Nephron (organoid): ENCODE data around the gene GRIK2.
A peak's percentile ranks its signal among the peaks of the same experiment; 100 is the strongest.

ENCODE experiments used
- H3K27ac Mint-ChIP-seq, 3 experiments: 2 replicates each; pipeline ENCODE4 v1.8.0; 2020; ENCODE audit warnings: mixed read lengths in 3 of 3, mild to moderate bottlenecking in 2 of 3, moderate library complexity in 1 of 3
- H3K27me3 Mint-ChIP-seq: 2 replicates; pipeline ENCODE4 v1.8.0; 2021; ENCODE audit warnings: low read depth, mild to moderate bottlenecking, moderate library complexity, mixed read lengths
- H3K36me3 Mint-ChIP-seq: 2 replicates; pipeline ENCODE4 v1.8.0; 2020; ENCODE audit warnings: low read depth, mixed read lengths
- H3K4me1 Mint-ChIP-seq: 2 replicates; pipeline ENCODE4 v1.8.0; 2020; ENCODE audit warnings: mixed read lengths
- H3K4me3 Mint-ChIP-seq, 3 experiments: 2 replicates each; pipeline ENCODE4 v1.8.0; 2020; ENCODE audit warnings: mild to moderate bottlenecking in 3 of 3, mixed read lengths in 3 of 3, moderate library complexity in 2 of 3
- H3K9me3 Mint-ChIP-seq: 2 replicates; pipeline ENCODE4 v1.8.0; 2020; ENCODE audit warnings: mixed read lengths
- TF ChIP-seq, protein P1 (sequence below), 3 experiments: fragments of 200-600 bp; sonication (generic); IDR thresholded peaks; one replicate each; pipeline ENCODE4 v1.5.0; 2021; ENCODE audit warnings: antibody characterized with exemption in 3 of 3; ENCODE audit not compliant: unreplicated experiment in 3 of 3

Gene GRIK2

DNA sequence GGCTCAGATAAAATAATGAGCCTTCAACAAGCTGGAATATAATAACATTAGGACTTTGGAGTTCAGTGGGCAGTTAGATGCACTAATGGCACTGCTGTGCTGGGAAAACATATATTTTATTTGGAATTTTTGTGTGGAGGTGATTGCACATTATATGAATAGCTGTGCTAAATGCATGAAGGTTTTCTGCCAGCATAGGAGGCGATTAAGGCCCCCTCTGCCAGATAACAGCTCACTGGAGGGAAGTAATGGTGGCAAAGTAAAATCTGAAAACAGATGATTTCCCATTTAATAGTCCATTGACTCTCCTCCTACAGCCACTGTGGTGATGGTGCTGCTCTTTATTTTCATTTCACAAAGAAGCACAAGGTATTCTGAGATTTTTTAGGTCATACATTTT is 326.0 kb downstream of the GRIK2 start:
- TF ChIP-seq, protein P1, sequence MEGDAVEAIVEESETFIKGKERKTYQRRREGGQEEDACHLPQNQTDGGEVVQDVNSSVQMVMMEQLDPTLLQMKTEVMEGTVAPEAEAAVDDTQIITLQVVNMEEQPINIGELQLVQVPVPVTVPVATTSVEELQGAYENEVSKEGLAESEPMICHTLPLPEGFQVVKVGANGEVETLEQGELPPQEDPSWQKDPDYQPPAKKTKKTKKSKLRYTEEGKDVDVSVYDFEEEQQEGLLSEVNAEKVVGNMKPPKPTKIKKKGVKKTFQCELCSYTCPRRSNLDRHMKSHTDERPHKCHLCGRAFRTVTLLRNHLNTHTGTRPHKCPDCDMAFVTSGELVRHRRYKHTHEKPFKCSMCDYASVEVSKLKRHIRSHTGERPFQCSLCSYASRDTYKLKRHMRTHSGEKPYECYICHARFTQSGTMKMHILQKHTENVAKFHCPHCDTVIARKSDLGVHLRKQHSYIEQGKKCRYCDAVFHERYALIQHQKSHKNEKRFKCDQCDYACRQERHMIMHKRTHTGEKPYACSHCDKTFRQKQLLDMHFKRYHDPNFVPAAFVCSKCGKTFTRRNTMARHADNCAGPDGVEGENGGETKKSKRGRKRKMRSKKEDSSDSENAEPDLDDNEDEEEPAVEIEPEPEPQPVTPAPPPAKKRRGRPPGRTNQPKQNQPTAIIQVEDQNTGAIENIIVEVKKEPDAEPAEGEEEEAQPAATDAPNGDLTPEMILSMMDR (IDR thresholded peaks at IDR 0.05; ENCODE audit: unreplicated experiment in 3 of 3), result no peak
- Mint-ChIP-seq H3K9me3 (no peaks in the 10 kb centered on the region), H3K27me3 (no peaks in the 10 kb centered on the region)

DNA sequence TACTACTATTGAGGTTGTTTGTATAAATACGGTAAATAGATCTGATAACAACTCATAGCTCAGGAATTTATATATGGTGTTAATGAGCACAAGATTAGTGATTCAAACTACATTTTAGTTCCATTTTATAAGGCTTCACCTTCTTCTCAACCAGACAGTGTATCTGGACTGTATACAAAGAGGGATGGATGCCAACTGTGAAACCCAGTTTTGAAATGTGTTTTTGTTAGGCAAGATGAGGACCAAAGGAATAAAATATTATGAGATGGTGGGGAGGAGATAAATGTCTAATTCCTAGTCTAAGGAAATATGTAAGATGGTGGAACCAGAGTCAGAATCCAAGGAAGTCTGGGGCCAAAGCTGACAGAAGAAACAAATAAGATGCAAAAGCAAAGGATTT is 329.0 kb downstream of the GRIK2 start:
- Mint-ChIP-seq H3K4me3 (no peak overlapping the region), H3K4me1 (no peaks in the 10 kb centered on the region), H3K9me3 (no peaks in the 10 kb centered on the region), H3K27ac (no peak overlapping the region), H3K27me3 (no peaks in the 10 kb centered on the region), H3K36me3 (no peaks in the 10 kb centered on the region)
- TF ChIP-seq, protein P1 (IDR thresholded peaks at IDR 0.05; ENCODE audit: unreplicated experiment in 3 of 3), result no peak

More for the DNA sequence above, 326.0 kb downstream of the GRIK2 start:
- Mint-ChIP-seq H3K36me3 (no peaks in the 10 kb centered on the region), H3K27ac (no peak overlapping the region), H3K4me3 (no peak overlapping the region), H3K4me1 (no peaks in the 10 kb centered on the region)

DNA sequence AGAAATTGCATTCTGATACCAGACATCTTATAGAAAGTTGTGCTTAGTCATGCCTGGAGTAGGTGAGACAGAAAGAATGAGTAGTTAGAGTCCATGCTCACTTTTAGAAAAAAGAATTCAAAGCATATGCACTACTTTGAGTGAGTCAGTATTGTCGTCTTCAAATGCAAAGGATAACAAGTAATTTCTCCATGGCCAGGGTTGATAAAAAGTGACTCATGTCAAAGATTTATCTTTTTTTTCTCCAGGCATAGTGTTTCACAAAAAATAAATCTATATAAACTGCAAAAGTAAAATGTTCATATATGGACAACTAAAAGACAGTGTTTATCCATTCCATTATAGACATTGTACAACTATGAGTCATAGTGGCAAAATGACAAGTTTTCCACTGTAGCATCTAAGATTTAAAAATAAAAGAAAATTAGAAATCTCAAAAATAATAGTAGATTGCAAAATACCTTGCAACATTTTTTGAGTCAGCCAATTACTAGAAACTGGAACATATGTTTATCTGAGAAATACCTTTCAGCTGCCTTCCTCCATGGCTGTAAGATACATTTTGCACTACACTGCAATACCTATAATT is 329.6 kb downstream of the GRIK2 start:
- TF ChIP-seq, protein P1 (IDR thresholded peaks at IDR 0.05; ENCODE audit: unreplicated experiment in 3 of 3), result no peak
- no peaks in the 10 kb centered on the region for H3K27me3 Mint-ChIP-seq

DNA sequence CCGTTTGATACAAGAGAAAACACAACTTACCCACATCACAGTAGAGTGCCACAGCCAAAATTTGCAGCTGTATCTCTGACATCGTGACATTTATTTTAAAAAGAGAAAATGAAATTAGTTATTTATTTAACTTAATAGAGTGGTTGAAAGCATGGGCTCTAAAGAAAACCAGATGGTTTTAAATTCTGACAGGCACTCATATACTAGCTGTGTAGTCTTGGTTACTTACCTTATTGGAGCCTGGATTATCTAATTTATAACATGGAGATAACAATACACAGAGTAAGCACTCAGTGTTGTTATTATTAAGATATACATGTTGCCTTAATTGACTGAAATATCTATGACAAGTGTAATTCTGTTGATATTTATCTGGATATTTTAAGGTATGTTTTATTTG is 334.9 kb downstream of the GRIK2 start:
- no peaks in the 10 kb centered on the region for H3K36me3 Mint-ChIP-seq
- TF ChIP-seq, protein P1 (IDR thresholded peaks at IDR 0.05; ENCODE audit: unreplicated experiment in 3 of 3), result no peak
- H3K27me3 Mint-ChIP-seq, result no peaks in the 10 kb centered on the region

More for the DNA sequence above, 329.6 kb downstream of the GRIK2 start:
- Mint-ChIP-seq H3K4me1 (no peaks in the 10 kb centered on the region), H3K27ac (no peak overlapping the region), H3K9me3 (no peaks in the 10 kb centered on the region), H3K36me3 (no peaks in the 10 kb centered on the region), H3K4me3 (no peak overlapping the region)

DNA sequence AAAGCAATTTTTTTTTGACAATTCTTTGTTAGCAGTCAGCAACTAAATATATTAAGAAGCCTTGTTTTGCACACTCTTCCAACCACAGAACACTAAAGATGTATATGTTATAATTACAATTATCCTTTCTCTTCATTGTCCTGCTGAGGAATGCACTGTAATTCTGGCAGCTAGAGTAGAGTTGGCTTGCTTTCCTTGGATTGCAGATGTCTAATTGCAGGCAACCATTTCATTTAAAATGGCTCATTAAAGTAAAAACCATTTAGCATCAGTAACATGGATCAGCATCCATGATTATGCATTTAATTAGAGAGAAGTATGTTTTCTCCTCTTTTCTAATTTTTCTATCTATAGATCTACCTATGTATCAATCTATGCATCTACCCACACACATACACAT is 335.4 kb downstream of the GRIK2 start:
- H3K36me3 Mint-ChIP-seq, result no peaks in the 10 kb centered on the region
- H3K27ac Mint-ChIP-seq, result no peak overlapping the region
- TF ChIP-seq, protein P1 (IDR thresholded peaks at IDR 0.05; ENCODE audit: unreplicated experiment in 3 of 3), result no peak
- no peak overlapping the region for H3K4me3 Mint-ChIP-seq
- H3K4me1 Mint-ChIP-seq, result peaks cover 7% of the 10 kb centered on the region
- no peaks in the 10 kb centered on the region for H3K27me3 Mint-ChIP-seq
- no peaks in the 10 kb centered on the region for H3K9me3 Mint-ChIP-seq

More for the DNA sequence above, 334.9 kb downstream of the GRIK2 start:
- Mint-ChIP-seq H3K4me3 (no peak overlapping the region), H3K4me1 (peaks cover 7% of the 10 kb centered on the region), H3K27ac (no peak overlapping the region), H3K9me3 (no peaks in the 10 kb centered on the region)

DNA sequence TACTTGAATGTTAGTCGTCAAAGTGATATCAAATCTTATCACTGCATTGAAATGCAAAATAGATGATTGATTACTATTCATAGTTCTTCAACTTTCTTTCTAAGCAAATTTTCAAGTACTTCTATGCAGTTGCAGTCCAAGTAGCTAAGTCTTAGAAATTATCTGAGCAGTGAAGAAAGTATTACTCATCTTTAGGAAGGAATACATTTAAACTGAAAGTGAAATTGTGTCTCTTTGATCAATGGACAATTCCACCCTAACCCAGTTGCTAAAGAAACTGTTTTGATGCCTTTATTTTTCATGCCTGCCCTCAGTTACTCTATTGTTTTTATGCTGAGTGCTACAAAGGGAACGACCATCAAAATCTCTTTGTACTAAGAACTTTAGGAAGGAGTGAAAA is 337.4 kb downstream of the GRIK2 start:
- Mint-ChIP-seq H3K9me3 (peaks cover 10% of the 10 kb centered on the region), H3K36me3 (peaks cover 12% of the 10 kb centered on the region), H3K4me1 (peaks cover 7% of the 10 kb centered on the region), H3K27ac (peak overlapping the region in 2 of 3 experiments; percentile 49 to 69), H3K27me3 (no peaks in the 10 kb centered on the region), H3K4me3 (no peak overlapping the region)
- TF ChIP-seq, protein P1 (IDR thresholded peaks at IDR 0.05; ENCODE audit: unreplicated experiment in 3 of 3), result no peak
